ENCODE measurements around the gene PISD. TPM values are rescaled to one million over a fixed set of nuclear protein-coding genes. Genes with fewer than 3 reads are reported as not detected.
A peak's percentile ranks its signal among the peaks of the same experiment; 100 is the strongest.

PISD gene
- total RNA-seq, 2 experiments from 2014 or later: 33.9 to 35.9 TPM

- H3K27me3 Mint-ChIP-seq: no peaks in the 10 kb centered on the region
- peak; percentile 18 for DNase-seq
- TF ChIP-seq CTCF (IDR thresholded peaks at IDR 0.05): no peak
- intact Hi-C loops (cut with micrococcal nuclease): no loop called here
- ChIA-PET CTCF (interaction anchor here (0.8 to 1.0 kb wide), 2 partner anchors 26 to 27 kb away, joined by 3 read pairs; no protein-coding TSS in a partner anchor), POLR2A (interaction anchor here (0.7 kb wide), 1 partner anchor 124 kb away, joined by 3 read pairs; no protein-coding TSS in a partner anchor)
- H3K9me3 Mint-ChIP-seq: no peaks in the 10 kb centered on the region
- peak overlapping the region; percentile 61 for H3K27ac Mint-ChIP-seq
- peaks cover 38% of the 10 kb centered on the region for H3K36me3 Mint-ChIP-seq (ENCODE audit: low read depth)
- H3K4me3 Mint-ChIP-seq: no peak overlapping the region
- peaks cover 19% of the 10 kb centered on the region for H3K4me1 Mint-ChIP-seq (ENCODE audit: low read depth)
- peak; percentile 83 for ATAC-seq
Observed at GRCh38 chr22:31692186-31692886, 30.3 kb upstream of the PISD start.

- H3K9me3 Mint-ChIP-seq: no peaks in the 10 kb centered on the region
- ATAC-seq (no peak), DNase-seq (no peak)
- H3K36me3 Mint-ChIP-seq (ENCODE audit: low read depth): peaks cover 37% of the 10 kb centered on the region
- H3K27ac Mint-ChIP-seq: peak overlapping the region; percentile 25
- ChIA-PET POLR2A (interaction anchor here (0.7 kb wide), 1 partner anchor 125 kb away, joined by 3 read pairs; no protein-coding TSS in a partner anchor), CTCF (interaction anchor here (0.7 to 1.0 kb wide), 2 partner anchors 14 to 25 kb away, joined by 3 read pairs; no protein-coding TSS in a partner anchor)
- H3K4me3 Mint-ChIP-seq: no peak overlapping the region
- no peaks in the 10 kb centered on the region for H3K27me3 Mint-ChIP-seq
- no peak for TF ChIP-seq CTCF (IDR thresholded peaks at IDR 0.05)
- peaks cover 19% of the 10 kb centered on the region for H3K4me1 Mint-ChIP-seq (ENCODE audit: low read depth)
- intact Hi-C loops (cut with micrococcal nuclease): no loop called here
Observed at GRCh38 chr22:31691408-31691807, 29.4 kb upstream of the PISD start.

- no peak for TF ChIP-seq CTCF (IDR thresholded peaks at IDR 0.05)
- H3K4me3 Mint-ChIP-seq: no peak overlapping the region
- CTCF ChIA-PET: interaction anchor here (1.2 to 3.7 kb wide), 2 partner anchors 18 to 23 kb away, joined by 3 to 25 read pairs; no protein-coding TSS in a partner anchor
- H3K9me3 Mint-ChIP-seq: no peaks in the 10 kb centered on the region
- H3K27me3 Mint-ChIP-seq: no peaks in the 10 kb centered on the region
- ATAC-seq (no peak), DNase-seq (no peak)
- H3K4me1 Mint-ChIP-seq (ENCODE audit: low read depth): peaks cover 7% of the 10 kb centered on the region
- peaks cover 26% of the 10 kb centered on the region for H3K36me3 Mint-ChIP-seq (ENCODE audit: low read depth)
- intact Hi-C loops (cut with micrococcal nuclease): no loop called here
- peak overlapping the region; percentile 62 for H3K27ac Mint-ChIP-seq
- POLR2A ChIA-PET: interaction anchor here (1.4 kb wide), 1 partner anchor 22 kb away, joined by 3 read pairs; no protein-coding TSS in a partner anchor
Observed at GRCh38 chr22:31683181-31684105, 21.4 kb upstream of the PISD start.

- no peak overlapping the region for H3K27ac Mint-ChIP-seq
- intact Hi-C loops (cut with micrococcal nuclease): no loop called here
- H3K9me3 Mint-ChIP-seq: no peaks in the 10 kb centered on the region
- DNase-seq: no peak
- peaks cover 9% of the 10 kb centered on the region for H3K4me1 Mint-ChIP-seq (ENCODE audit: low read depth)
- ChIA-PET CTCF (interaction anchor here (1.2 to 3.7 kb wide), 2 partner anchors 18 to 23 kb away, joined by 3 to 25 read pairs; no protein-coding TSS in a partner anchor), POLR2A (interaction anchor here (1.4 kb wide), 1 partner anchor 21 kb away, joined by 3 read pairs; no protein-coding TSS in a partner anchor)
- no peaks in the 10 kb centered on the region for H3K27me3 Mint-ChIP-seq
- no peak overlapping the region for H3K4me3 Mint-ChIP-seq
- ATAC-seq: no peak
- H3K36me3 Mint-ChIP-seq (ENCODE audit: low read depth): peaks cover 21% of the 10 kb centered on the region
- no peak for TF ChIP-seq CTCF (IDR thresholded peaks at IDR 0.05)
Observed at GRCh38 chr22:31682751-31683150, 20.7 kb upstream of the PISD start.
